Measurements from ENCODE around the gene DUOXA2.

DNA sequence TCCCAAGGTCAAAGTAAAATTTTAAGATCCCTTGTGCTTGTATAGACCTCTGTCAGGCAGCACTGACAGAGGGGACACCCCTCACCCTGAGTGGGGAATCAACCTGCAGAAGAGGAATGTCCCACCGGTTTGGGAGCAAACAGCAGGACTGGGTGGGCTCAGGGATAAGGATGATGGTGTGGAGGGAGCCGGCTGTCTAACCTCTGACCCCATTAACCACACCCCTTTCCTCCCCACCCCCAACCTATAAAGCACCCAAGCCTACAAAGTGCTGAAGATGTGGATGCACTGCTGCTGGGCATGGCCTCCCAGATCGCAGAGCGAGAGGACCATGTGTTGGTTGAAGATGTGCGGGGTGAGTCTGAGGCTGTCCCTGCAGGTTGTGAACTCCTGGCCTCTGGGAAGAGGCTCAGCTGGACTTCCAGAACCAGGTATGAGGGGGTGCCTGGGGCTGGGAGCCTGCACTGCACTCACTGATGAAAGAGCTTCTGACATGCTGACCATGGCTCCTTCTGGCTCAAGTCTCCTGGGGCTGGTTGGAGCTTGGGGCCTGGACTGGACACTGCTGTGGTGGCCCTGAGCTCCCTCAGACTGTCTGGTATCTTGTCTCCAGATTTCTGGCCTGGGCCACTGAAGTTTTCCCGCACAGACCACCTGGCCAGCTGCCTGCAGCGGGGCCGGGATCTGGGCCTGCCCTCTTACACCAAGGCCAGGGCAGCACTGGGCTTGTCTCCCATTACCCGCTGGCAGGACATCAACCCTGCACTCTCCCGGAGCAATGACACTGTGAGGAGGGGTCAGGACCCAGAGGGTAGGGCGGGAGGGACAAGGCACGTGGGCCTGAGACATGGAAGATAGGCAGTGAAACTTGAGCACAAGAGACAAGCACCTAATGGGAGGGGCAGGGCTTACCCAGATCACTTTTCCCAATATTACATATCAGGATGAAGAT lies 25.0 kb downstream of the DUOXA2 start:
- TF ChIP-seq, protein P1, sequence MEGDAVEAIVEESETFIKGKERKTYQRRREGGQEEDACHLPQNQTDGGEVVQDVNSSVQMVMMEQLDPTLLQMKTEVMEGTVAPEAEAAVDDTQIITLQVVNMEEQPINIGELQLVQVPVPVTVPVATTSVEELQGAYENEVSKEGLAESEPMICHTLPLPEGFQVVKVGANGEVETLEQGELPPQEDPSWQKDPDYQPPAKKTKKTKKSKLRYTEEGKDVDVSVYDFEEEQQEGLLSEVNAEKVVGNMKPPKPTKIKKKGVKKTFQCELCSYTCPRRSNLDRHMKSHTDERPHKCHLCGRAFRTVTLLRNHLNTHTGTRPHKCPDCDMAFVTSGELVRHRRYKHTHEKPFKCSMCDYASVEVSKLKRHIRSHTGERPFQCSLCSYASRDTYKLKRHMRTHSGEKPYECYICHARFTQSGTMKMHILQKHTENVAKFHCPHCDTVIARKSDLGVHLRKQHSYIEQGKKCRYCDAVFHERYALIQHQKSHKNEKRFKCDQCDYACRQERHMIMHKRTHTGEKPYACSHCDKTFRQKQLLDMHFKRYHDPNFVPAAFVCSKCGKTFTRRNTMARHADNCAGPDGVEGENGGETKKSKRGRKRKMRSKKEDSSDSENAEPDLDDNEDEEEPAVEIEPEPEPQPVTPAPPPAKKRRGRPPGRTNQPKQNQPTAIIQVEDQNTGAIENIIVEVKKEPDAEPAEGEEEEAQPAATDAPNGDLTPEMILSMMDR (IDR thresholded peaks at IDR 0.05), result no peak
- no peak for TF ChIP-seq POLR2A (IDR thresholded peaks at IDR 0.05)
